HG03039 (cell line): ENCODE results near the gene ZRANB3.
"Not testable (repeated sequence)": the region's sequence is repeated elsewhere in the genome, so short reads cannot be mapped to it uniquely, and the experiment has no call there.

Source experiments
- ATAC-seq: cut with Tn5 transposase; IDR thresholded peaks from one replicate; pipeline ENCODE4 v1.9.1; 2021; ENCODE audit warnings: mild to moderate bottlenecking, moderate library complexity; ENCODE audit not compliant: unreplicated experiment

Gene ZRANB3

DNA sequence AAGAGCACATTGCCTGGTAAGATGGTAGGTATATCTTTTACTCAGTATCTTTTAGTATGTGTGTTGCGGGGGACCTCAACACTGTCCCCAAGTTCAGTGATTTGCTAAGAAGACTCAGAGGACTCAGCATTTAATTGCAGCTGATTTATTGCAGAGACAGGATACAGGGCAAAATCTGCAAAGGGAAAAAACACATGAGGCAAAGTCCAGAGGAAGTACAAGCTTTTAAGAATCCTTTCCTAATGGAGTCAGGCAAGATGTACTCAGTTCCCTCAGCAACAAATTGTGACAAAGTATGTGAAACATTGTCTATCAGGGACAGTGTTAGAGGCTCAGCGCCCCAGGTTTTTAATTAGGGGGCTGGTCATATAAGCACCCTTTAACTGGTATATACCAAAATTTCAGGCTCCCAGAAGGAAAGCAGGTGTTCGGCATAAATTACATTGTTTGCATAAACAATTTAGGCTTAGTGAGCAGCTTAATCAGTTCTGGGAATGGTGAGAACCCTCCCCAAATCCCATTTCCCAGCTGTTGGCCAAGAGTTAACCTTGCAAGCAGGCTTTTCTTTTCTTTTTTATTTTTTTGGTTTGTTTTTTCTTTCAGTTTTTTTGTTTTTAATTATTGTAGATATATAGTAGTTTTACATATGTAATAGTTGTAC is 437.2 kb downstream of the ZRANB3 start:
- no peak for ATAC-seq

DNA sequence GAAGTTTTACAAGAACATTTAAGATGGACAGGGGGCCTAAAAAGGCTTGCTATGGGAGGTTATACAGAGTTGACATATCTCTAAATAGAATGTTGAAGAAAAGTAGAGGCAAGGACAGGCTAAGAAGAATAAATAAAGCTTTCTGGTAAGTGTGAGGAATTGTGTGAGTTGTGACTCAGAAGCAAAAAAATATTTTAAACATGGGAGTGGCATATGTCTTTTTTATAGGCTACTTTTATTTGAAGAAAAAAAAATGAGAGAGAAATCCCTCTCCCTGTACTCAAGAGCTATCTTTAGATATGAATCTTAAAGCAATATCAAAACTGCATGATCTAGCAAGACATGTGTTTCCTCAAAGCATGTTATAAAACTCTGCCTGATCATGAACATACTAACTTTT is 437.8 kb downstream of the ZRANB3 start:
- no peak for ATAC-seq

DNA sequence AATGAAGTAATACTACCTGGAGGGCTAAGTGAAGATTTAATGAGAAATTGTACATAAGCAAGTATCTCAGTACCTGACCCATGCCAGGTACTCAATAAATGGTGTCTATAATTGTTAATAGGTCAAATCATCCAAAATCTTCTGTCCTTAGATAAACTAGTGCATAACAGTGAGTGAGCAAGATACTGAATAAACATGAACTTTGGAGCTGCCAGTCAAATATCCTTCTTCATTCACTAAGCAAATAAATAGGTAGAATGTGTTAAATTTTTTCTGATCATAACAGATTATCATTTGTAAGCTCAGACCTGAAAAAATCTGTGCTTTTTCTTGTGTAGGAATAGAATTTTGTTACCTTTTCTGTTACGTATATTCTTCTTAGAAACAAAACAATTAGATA is 439.3 kb downstream of the ZRANB3 start:
- ATAC-seq: no peak

DNA sequence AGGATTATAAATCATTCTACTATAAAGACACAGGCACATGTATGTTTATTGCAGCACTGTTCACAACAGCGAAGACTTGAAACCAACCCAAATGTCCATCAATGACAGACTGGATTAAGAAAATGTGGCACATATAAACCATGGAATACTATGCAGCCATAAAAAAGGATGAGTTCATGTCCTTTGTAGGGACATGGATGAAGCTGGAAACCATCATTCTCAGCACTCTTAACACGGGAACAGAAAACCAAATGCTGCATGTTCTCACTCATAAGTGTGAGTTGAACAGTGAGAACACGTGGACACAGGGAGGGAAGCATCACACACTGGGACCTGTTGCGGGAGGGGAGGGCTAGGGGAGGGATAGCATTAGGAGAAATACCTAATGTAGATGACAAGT is 441.4 kb downstream of the ZRANB3 start:
- ATAC-seq: not testable (repeated sequence)
